Keratinocyte (primary cell): Measurements from ENCODE around the gene CCT7. TPM values are rescaled to one million over a fixed set of nuclear protein-coding genes. Genes with fewer than 3 reads are reported as not detected.
A peak's percentile ranks its signal among the peaks of the same experiment; 100 is the strongest.

ENCODE experiments used
- DNase-seq: peaks from one replicate; pipeline ENCODE4 v3.0.0-alpha.2; 2011; ENCODE audit warnings: low read depth, missing footprints, low spot score
- FAIRE-seq: peaks from 2 replicates; lab custom pipeline; 2011; peaks lifted over from hg19 to GRCh38; lab: Jason Lieb, UNC
- H2AFZ ChIP-seq: 2 replicates; pipeline ENCODE4 v1.6.0; 2012; ENCODE audit warnings: low read length, control low read depth, inconsistent platforms; ENCODE audit not compliant: control insufficient read depth
- H3K27ac ChIP-seq: 2 replicates; pipeline ENCODE4 v1.5.1; 2011; ENCODE audit warnings: low read length; ENCODE audit not compliant: control insufficient read depth, insufficient read depth
- H3K27me3 ChIP-seq: 3 replicates; pipeline ENCODE4 v1.6.0; 2011; ENCODE audit warnings: low read length; ENCODE audit not compliant: control insufficient read depth, insufficient read depth; ENCODE audit errors: extremely low read depth
- H3K36me3 ChIP-seq, 2 experiments: 2 replicates in 1 of 2; 3 replicates in 1 of 2; pipeline ENCODE4 v1.5.1; 2011; ENCODE audit warnings: low read length in 2 of 2, mild to moderate bottlenecking in 1 of 2; ENCODE audit not compliant: control insufficient read depth in 2 of 2, insufficient read depth in 2 of 2; ENCODE audit errors: extremely low read depth in 1 of 2
- H3K4me1 ChIP-seq: 3 replicates; pipeline ENCODE4 v1.5.1; 2011; ENCODE audit warnings: low read length; ENCODE audit not compliant: control insufficient read depth, insufficient read depth; ENCODE audit errors: extremely low read depth
- H3K4me2 ChIP-seq: 3 replicates; pipeline ENCODE4 v1.6.0; 2011; ENCODE audit warnings: low read depth, low read length; ENCODE audit not compliant: control insufficient read depth, insufficient read depth; ENCODE audit errors: extremely low read depth
- H3K4me3 ChIP-seq, 3 experiments: fragments of 200-600 bp in 1 of 3; sonication (generic) in 1 of 3; 2 replicates in 2 of 3; 3 replicates in 1 of 3; pipeline ENCODE4 v1.5.1; 2011 to 2016; ENCODE audit warnings: low read length in 3 of 3, mild to moderate bottlenecking in 3 of 3, control low read depth in 2 of 3, inconsistent platforms in 1 of 3, low read depth in 1 of 3, mixed read lengths in 1 of 3, mixed run types in 1 of 3, moderate library complexity in 1 of 3; ENCODE audit not compliant: control insufficient read depth in 2 of 3, insufficient read depth in 2 of 3; ENCODE audit errors: extremely low read depth in 1 of 3
- H3K79me2 ChIP-seq: 2 replicates; pipeline ENCODE4 v1.6.0; 2012; ENCODE audit warnings: low read length; ENCODE audit not compliant: control insufficient read depth, insufficient read depth
- H3K9ac ChIP-seq: 3 replicates; pipeline ENCODE4 v1.6.0; 2011; ENCODE audit warnings: low read length; ENCODE audit not compliant: control insufficient read depth, insufficient read depth; ENCODE audit errors: extremely low read depth
- H3K9me1 ChIP-seq: 3 replicates; pipeline ENCODE4 v1.6.0; 2011; ENCODE audit warnings: low read length; ENCODE audit not compliant: control insufficient read depth, insufficient read depth; ENCODE audit errors: extremely low read depth
- H3K9me3 ChIP-seq: 2 replicates; pipeline ENCODE4 v1.5.1; 2012; ENCODE audit warnings: low read depth, low read length; ENCODE audit not compliant: control insufficient read depth
- H4K20me1 ChIP-seq: 3 replicates; pipeline ENCODE4 v1.6.0; 2011; ENCODE audit warnings: low read length; ENCODE audit not compliant: control insufficient read depth, insufficient read depth; ENCODE audit errors: extremely low read depth
- CTCF ChIP-seq, 3 experiments: IDR thresholded peaks in 1 of 3; conservative IDR thresholded peaks in 1 of 3; optimal IDR thresholded peaks in 1 of 3; 2 replicates in 2 of 3; 3 replicates in 1 of 3; pipeline versions ENCODE3 to v1.5.1; 2011; ENCODE audit warnings: low read length in 3 of 3, mild to moderate bottlenecking in 3 of 3, moderate library complexity in 2 of 3, control low read depth in 1 of 3, inconsistent platforms in 1 of 3; ENCODE audit not compliant: insufficient read depth in 2 of 3; ENCODE audit errors: extremely low read depth in 1 of 3
- EZH2 ChIP-seq: IDR thresholded peaks from one replicate; pipeline ENCODE4 v1.6.1; 2012; ENCODE audit warnings: inconsistent platforms, mild to moderate bottlenecking, low read length, moderate library complexity
- dilution Hi-C: fragments of 300-500 bp; cut with MboI; formaldehyde crosslinking; loops from one replicate; pipeline ENCODE4 v1.7.0; 2020; ENCODE audit warnings: low sequenced_read_pairs; ENCODE audit not compliant: extremely low pct_ligation_motif_present
- polyA plus RNA-seq, 5 experiments: library from polyadenylated mRNA; depleted of rRNA in 3 of 5; stranded (reverse) in 3 of 5; stranded (forward) in 1 of 5; unstranded in 1 of 5; fragments of >200 nt; gene quantifications; 1 replicate in 1 of 5; 2 replicates in 3 of 5; 3 replicates in 1 of 5; pipeline versions ENCODE4 v1.2.1 to v1.2.3, GENCODE V29; 2011 to 2012; ENCODE audit warnings: missing spikeins in 2 of 5, low read depth in 1 of 5, low replicate concordance in 1 of 5

Gene CCT7
- polyA plus RNA-seq, 1 donor (not counting 4 experiments of a cell fraction or from before 2014, with no cell fraction given) = 357 TPM

GRCh38 chr2:73253400-73253799 lies 19.3 kb downstream of the CCT7 start:
- Histone ChIP-seq H4K20me1 (peaks cover 7% of the 10 kb centered on the region), H3K9me3 (no peaks in the 10 kb centered on the region), H3K27ac (no peak overlapping the region), H3K9me1 (peaks cover 5% of the 10 kb centered on the region), H3K36me3 (peaks cover 28 to 51% of the 10 kb centered on the region in 2 experiments), H3K4me2 (no peak overlapping the region), H3K9ac (no peak overlapping the region), H3K4me3 (no peak overlapping the region), H3K27me3 (no peaks in the 10 kb centered on the region), H2AFZ (no peak overlapping the region), H3K4me1 (peaks cover 26% of the 10 kb centered on the region), H3K79me2 (no peaks in the 10 kb centered on the region)
- dilution Hi-C loops = no loop called here
- no peak for FAIRE-seq
- DNase-seq = no peak
- TF ChIP-seq EZH2 (no peak), CTCF (optimal IDR thresholded peaks at IDR 0.05 in 1 of 3, IDR thresholded peaks at IDR 0.05 in 1 of 3, conservative IDR thresholded peaks at IDR 0.05 in 1 of 3; ENCODE audit: extremely low read depth in 1 of 3, insufficient read depth in 2 of 3, low read length in 3 of 3) (no peak)

GRCh38 chr2:73253901-73254300 lies 19.8 kb downstream of the CCT7 start:
- peaks cover 5% of the 10 kb centered on the region for H3K9me1 ChIP-seq
- H3K27me3 ChIP-seq = no peaks in the 10 kb centered on the region
- H3K4me3 ChIP-seq = no peak overlapping the region
- peaks cover 26% of the 10 kb centered on the region for H3K4me1 ChIP-seq
- no peaks in the 10 kb centered on the region for H3K9me3 ChIP-seq
- H3K36me3 ChIP-seq = peaks cover 26 to 47% of the 10 kb centered on the region in 2 experiments
- no peak overlapping the region for H3K9ac ChIP-seq
- peaks cover 2% of the 10 kb centered on the region for H4K20me1 ChIP-seq
- no peak overlapping the region for H3K27ac ChIP-seq
- DNase-seq (no peak), FAIRE-seq (peak; percentile 64)
- no peak overlapping the region for H3K4me2 ChIP-seq
- no peak overlapping the region for H2AFZ ChIP-seq
- no peaks in the 10 kb centered on the region for H3K79me2 ChIP-seq
- dilution Hi-C loops = no loop called here
- TF ChIP-seq EZH2 (no peak), CTCF (optimal IDR thresholded peaks at IDR 0.05 in 1 of 3, IDR thresholded peaks at IDR 0.05 in 1 of 3, conservative IDR thresholded peaks at IDR 0.05 in 1 of 3; ENCODE audit: extremely low read depth in 1 of 3, insufficient read depth in 2 of 3, low read length in 3 of 3) (no peak)
